Bronchial epithelial cell (primary cell): Measurements from ENCODE around the gene AMPH. TPM values are rescaled to one million over a fixed set of nuclear protein-coding genes. Genes with fewer than 3 reads are reported as not detected.
"Not testable (repeated sequence)": the region's sequence is repeated elsewhere in the genome, so short reads cannot be mapped to it uniquely, and the experiment has no call there.

ENCODE experiments used
- DNase-seq: peaks from one replicate; pipeline ENCODE4 v3.0.0-alpha.2; 2010; ENCODE audit warnings: low read depth
- FAIRE-seq: peaks from 2 replicates; lab custom pipeline; 2011; peaks lifted over from hg19 to GRCh38; lab: Jason Lieb, UNC
- H3K27me3 ChIP-seq: 2 replicates; pipeline ENCODE4 v1.5.1; 2011; ENCODE audit warnings: low read length; ENCODE audit not compliant: control insufficient read depth, insufficient read depth
- H3K36me3 ChIP-seq: 2 replicates; pipeline ENCODE4 v1.5.1; 2011; ENCODE audit warnings: low read length; ENCODE audit not compliant: control insufficient read depth, insufficient read depth
- H3K4me3 ChIP-seq: 2 replicates; pipeline ENCODE4 v1.5.1; 2011; ENCODE audit warnings: mild to moderate bottlenecking, low read depth, low read length, control low read depth
- CTCF ChIP-seq: IDR thresholded peaks from 2 replicates; pipeline ENCODE4 v1.5.1; 2011; ENCODE audit warnings: mild to moderate bottlenecking, moderate library complexity, low read length, control low read depth, inconsistent platforms; ENCODE audit not compliant: insufficient read depth, severe bottlenecking
- total RNA-seq: library from RNA; depleted of rRNA; stranded (reverse); fragments of >200 nt; gene quantifications from 2 replicates; pipeline ENCODE4 v1.2.1, GENCODE V29; 2014

Gene AMPH
- total RNA-seq, 1 donor from 2014 or later = not detected

DNA sequence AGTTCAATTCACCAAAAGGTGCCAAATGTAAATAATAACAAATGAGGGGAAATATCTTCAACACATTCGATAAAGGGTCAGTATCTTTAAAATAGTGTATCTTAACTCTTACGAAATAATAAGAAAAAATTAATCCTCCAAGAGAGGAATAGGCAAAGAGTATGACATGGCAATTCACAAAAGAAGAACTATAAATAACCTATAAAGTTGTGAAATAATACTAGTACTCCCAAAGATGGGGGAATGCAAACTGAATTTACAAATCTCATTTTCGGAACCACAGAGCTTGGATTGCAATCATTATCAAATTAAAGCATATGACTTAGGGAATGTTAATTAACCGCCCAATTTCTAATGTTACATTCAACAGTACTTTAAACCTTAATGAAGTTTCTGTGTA lies 279.6 kb downstream of the AMPH start:
- FAIRE-seq (no peak), DNase-seq (no peak)
- Histone ChIP-seq H3K4me3 (no peak overlapping the region), H3K27me3 (no peaks in the 10 kb centered on the region), H3K36me3 (no peaks in the 10 kb centered on the region)
- TF ChIP-seq CTCF = no peak

DNA sequence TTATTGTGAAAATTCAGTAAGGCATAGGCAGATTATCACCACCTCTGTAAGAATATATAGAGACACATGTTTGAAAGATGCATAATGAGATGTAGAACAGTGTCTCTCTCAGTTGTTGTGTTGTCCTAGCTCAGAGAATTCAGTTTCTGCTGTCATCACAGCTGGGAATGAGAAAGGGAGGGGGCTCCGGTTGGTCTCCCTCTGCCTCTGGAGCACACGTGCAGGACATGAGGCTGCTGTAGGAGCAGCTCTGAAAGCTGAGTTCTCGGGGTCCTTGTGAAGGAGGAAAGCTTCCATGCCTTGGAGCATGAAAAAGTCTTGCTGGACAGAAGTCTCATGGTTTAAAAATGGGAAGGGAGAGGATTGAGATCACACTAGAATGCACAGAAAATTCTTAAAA lies 280.4 kb downstream of the AMPH start:
- not testable (repeated sequence) for H3K27me3 ChIP-seq, FAIRE-seq, H3K36me3 ChIP-seq, DNase-seq, H3K4me3 ChIP-seq

DNA sequence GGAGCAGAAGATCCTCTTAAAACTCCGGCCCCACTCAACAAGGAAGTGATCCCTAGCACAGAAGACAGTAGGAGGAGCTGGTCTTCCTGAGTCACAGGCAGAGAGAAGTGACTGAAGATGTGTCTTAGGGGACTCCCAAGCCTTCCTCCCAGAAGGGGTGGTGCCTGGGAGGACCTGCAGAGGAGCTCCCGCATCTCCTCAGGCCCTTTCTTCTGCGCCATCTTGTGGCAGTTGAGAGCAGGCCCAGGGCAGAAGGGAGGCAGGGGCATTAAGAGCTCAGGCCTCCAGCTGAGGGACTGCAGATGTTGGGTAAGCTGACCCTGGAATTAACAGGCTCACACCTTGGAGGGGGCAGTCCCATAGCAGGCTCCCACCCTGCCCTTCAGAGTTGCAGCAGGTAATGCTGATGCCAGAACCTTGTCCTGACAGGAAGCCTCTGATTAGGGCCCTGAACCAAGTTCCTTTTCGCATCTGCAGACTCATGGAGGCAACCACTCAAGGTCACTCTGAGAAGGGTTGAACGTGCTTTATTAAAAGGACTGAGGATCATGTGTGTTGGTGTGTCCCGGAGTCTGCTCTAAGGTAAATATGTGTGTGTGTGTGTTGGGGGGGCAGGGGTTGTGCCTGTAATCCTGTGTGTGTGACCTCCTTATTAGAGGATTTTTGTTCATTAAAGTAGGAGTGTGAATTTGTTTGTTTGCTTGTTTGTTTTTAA lies 281.1 kb downstream of the AMPH start:
- peak; percentile 29 for TF ChIP-seq CTCF
- not testable (repeated sequence) for H3K4me3 ChIP-seq, FAIRE-seq, H3K36me3 ChIP-seq, H3K27me3 ChIP-seq
- DNase-seq = peak; percentile 12

GRCh38 chr7:38349126-38349795 lies 281.9 kb downstream of the AMPH start:
- not testable (repeated sequence) for FAIRE-seq

DNA sequence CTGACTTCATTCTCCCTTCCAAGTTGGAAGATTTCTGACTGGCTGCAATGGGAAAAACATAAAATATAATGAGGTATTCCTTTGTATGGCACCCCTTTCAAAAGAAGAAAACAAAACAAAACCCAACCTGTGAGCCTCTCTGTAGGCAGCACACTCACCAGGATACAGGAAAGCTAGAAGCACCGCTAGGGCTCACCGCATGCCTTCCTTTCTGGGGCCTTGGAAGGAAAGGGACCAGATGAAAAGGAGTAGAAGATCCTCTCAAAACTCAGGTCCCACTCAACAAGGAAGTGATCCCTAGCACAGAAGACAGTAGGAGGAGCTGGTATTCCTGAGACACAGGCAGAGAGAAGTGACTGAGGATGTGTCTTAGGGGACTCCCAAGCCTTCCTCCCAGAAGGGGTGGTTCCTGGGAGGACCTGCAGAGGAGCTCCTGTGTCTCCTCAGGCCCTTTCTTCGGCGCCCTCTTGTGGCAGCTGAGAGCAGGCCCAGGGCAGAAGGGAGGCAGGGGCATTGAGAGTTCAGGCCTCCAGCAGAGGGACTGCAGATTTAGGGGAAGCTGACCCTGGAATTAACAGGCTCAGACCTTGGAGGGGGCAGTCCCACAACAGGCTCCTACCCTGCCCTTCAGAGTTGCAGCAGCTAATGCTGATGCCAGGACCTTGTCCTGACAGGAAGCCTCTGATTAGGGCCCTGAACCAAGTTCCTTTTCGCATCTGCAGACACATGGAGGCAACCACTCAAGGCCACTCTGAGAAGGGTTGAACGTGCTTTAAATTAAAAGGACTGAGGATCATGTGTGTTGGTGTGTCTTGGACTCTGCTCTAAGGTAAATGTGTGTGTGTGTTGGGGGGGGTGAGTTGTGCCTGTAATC lies 285.6 kb downstream of the AMPH start:
- peak; percentile 67 for TF ChIP-seq CTCF
- DNase-seq = peak; percentile 12
- H3K4me3 ChIP-seq, H3K27me3 ChIP-seq, FAIRE-seq, H3K36me3 ChIP-seq: not testable (repeated sequence)

More at GRCh38 chr7:38349126-38349795, 281.9 kb downstream of the AMPH start:
- H3K27me3 ChIP-seq, H3K36me3 ChIP-seq, H3K4me3 ChIP-seq, DNase-seq: not testable (repeated sequence)

DNA sequence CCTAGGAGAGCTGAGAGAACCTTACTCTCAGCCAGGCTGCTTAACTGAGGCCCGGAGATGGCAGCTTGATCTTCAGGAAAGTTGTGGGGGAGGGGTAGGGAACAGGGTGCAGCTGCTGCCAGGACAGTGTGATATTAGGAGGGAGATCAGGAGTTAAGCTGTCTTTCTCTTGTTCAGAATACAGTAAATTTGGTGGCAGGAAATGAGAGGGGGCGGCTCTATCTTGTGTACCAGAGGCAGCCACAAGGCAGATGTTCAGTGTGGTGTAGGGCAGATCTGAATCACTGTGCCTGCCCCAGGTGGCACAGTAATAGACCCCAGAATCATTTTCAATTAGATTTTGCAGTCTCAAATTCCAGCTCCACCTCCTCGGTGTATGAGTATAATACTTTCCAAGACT lies 286.4 kb downstream of the AMPH start:
- FAIRE-seq, H3K4me3 ChIP-seq, H3K36me3 ChIP-seq, H3K27me3 ChIP-seq, DNase-seq: not testable (repeated sequence)

DNA sequence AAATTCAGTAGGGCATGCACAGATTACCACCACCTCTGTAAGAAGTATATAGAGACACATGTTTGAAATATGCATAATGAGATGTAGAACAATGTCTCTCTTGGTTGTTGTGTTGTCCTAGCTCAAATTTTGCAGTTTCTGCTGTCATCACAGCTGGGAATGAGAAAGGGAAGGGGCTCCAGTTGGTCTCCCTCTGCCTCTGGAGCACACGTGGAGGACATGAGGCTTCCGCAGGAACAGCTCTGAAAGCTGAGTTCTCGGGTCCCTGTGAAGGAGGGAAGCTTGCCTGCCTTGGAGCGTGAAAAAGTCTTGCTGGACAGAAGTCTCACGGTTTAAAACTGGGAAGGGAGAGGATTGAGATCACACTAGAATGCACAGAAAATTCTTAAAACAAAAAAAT lies 289.0 kb downstream of the AMPH start:
- not testable (repeated sequence) for H3K27me3 ChIP-seq, FAIRE-seq, DNase-seq, H3K36me3 ChIP-seq, H3K4me3 ChIP-seq

- FAIRE-seq, H3K27me3 ChIP-seq, DNase-seq, H3K4me3 ChIP-seq, H3K36me3 ChIP-seq: not testable (repeated sequence)
Measured at GRCh38 chr7:38341172-38341705, 289.9 kb downstream of the AMPH start.
